C1 segment of cervical spinal cord (tissue), 14 donors: ENCODE results near the gene MTX1.
A peak's percentile ranks its signal among the peaks of the same experiment; 100 is the strongest.
"Not testable (repeated sequence)": the region's sequence is repeated elsewhere in the genome, so short reads cannot be mapped to it uniquely, and the experiment has no call there.

Experiments used
- DNase-seq, 14 donors: peaks; one replicate each; lab custom pipeline; 2025; lab: John Stamatoyannopoulos, UW

Gene MTX1, protein sequence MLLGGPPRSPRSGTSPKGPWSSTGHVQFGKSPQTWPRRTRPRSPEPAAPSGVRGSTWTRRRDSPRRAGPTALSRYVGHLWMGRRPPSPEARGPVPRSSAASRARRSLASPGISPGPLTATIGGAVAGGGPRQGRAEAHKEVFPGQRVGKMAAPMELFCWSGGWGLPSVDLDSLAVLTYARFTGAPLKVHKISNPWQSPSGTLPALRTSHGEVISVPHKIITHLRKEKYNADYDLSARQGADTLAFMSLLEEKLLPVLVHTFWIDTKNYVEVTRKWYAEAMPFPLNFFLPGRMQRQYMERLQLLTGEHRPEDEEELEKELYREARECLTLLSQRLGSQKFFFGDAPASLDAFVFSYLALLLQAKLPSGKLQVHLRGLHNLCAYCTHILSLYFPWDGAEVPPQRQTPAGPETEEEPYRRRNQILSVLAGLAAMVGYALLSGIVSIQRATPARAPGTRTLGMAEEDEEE

DNA sequence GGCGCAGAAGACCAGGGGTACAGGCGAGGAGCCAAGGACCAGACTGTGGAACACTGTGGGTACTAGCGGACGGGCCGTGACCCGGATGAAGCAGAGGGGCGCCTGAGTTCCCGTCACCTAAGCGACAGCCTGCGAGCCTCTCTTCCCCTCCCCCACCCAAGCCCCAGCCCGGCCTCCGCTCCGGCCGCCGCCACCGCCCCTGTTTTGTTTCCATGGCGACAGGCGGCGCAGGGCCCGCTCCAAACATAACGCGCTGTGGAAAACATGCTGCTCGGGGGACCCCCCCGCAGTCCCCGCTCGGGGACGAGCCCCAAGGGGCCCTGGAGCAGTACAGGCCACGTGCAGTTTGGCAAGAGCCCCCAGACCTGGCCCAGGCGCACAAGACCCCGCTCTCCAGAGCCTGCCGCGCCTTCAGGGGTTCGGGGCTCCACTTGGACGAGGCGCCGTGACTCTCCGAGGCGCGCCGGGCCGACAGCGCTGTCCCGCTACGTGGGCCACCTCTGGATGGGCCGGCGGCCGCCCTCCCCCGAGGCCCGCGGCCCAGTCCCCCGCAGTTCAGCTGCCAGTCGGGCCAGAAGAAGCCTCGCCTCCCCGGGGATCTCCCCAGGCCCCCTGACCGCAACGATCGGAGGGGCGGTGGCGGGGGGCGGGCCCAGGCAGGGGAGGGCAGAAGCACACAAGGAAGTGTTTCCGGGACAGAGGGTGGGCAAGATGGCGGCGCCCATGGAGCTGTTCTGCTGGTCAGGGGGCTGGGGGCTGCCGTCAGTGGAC is at the start of gene MTX1:
Gene MTX1 (plus strand): TSS at position 155 of the 771 bp plus-strand sequence. CDS start 110 bp downstream, at position 265.
- peak in 13 of 14 donors; percentile 35 to 90 (median 79) for DNase-seq

DNA sequence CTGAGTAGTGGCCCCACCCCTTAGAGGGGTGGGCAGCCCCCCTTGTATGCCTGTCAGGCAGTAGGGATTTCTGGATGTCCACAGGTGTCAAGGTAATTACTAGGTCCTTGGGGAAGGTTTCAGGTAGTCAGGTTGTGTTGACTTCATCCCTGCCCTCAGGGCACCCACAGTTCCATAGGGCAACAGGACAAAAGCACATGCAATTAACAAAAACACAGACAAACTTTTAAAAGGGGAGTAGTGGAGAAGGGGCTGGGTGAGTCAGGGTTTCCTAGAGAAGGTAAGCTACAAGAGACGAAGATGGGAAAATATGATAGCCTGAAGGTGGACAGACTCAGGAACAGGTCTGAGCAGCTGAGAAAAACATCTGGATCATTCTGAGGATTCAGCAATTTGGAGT is 49.5 kb upstream of the MTX1 start:
- no peak for DNase-seq

DNA sequence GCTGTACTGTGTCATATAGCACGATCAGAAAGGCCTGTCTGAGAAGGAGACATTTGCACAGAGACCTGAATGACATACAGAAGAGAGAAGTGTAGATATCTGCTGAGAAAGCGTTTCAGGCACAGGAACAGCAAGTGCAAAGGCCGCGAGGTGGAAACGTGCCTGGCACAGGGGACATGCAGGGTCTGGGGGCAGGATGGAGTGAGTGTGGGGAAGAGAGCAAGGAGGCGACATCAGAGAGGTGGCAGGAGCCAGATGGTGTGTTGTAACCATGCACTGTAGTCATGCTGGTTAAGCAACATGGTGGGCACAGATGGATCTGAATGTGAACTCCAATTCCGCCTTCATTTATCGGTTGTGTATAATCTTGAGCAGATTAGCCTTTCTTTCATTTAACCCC is 48.4 kb upstream of the MTX1 start:
- DNase-seq: no peak

DNA sequence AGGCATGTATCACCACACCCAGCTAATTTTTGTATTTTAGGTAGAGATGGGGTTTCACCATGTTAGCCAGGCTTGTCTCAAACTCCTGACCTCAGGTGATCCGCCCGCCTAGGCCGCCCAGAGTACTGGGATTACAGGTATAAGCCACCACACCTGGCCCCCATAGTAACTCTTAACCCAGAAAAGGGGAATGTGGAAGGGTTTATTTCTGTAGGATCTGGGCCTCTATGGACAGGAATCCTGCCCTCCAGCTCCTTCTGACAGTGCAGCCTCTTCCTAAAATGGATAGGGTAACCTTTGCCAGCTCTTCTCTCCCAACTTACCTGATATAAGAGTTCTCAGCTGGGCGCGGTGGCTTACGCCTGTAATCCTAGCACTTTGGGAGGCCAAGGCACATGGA is 45.9 kb upstream of the MTX1 start:
- DNase-seq: not testable (repeated sequence)

DNA sequence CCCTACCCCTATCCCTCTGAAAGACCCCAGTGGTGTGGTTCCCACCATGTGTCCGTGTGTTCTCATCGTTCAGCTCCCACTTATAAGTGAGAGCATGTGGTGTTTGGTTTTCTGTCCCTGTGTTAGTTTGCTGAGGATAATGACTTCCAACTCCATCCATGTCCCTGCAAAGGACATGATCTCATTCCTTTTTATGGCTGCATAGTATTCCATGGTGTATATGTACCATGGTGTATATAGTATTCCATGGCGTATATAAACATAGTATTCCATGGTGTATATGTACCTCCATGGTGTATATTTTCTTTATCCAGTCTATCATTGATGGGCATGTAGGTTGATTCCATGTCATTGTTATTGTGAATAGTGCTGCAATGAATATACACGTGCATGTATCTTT is 44.7 kb upstream of the MTX1 start:
- not testable (repeated sequence) for DNase-seq

DNA sequence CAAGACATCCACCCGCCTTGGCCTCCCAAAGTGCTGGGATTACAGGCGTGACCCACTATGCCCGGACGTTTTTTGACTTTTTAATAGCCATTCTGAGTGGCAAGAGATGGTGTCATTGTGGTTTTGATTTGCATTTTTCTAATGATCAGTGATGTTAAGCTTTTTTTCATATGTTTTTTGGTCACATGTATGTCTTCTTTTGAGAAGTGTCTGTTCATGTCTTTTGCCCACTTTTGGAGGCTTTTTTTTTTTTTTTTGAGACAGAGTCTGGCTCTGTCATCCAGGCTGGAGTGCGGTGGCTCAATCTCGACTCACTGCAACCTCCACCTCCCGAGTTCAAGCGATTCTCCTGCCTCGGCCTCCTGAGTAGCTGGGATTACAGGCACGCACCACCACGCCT is 43.9 kb upstream of the MTX1 start:
- not testable (repeated sequence) for DNase-seq

DNA sequence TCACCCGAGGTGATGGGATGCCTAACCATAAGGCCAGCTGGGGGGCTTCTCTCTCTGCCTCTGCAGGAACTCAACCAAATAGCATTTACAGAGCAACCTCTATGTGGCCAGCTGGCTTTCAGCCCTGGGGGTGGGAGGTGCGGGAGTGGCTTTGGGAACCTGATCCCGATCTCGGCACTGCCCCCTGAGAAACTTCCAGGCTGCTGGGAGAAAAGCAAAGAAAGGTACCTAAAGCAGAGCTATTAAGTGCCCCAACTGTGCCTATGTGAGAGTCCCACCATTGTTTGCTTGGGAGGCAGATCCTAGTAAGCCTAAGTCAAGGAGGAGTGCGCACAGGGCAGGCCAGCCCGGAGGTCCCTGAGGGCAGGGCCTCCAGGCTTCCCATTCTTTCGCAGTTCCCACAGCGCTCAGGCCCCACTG is 42.4 kb upstream of the MTX1 start:
- no peak for DNase-seq

DNA sequence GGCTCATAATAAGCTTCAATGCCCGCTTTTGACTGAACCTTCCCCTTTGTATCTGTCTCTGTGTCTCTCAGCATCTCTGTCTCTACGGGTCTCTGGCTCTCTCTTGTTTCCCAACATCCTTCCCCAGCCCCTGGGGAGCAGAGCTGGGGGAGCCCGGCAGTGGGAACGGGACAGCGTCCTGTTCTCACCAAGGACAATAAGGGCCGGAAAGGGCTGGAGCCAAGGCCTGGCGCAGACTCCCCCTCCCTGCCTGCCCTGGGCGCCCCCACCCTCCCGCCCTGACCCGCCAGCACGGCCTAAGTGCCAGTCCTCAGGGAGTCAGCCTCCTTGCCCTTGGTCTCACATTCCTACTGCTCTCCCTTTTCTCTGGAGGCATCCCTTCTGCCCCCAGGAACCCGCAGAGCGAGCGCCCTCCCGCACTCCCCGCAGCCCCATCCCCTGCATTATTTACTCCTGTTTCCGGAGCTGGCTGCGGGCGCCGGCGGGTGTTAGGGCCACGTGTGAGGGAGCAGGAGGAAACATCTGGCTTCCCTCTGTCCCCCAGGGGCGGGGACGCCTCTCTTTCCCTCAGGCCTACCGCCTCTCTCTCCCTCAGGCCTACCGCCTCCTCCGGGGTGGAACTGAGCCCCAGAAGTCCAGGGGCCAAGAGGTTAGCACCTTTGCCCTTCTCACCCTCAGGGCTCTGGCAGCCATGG is 41.9 kb upstream of the MTX1 start:
- peak in 6 of 14 donors; percentile 21 to 57 (median 42) for DNase-seq

DNA sequence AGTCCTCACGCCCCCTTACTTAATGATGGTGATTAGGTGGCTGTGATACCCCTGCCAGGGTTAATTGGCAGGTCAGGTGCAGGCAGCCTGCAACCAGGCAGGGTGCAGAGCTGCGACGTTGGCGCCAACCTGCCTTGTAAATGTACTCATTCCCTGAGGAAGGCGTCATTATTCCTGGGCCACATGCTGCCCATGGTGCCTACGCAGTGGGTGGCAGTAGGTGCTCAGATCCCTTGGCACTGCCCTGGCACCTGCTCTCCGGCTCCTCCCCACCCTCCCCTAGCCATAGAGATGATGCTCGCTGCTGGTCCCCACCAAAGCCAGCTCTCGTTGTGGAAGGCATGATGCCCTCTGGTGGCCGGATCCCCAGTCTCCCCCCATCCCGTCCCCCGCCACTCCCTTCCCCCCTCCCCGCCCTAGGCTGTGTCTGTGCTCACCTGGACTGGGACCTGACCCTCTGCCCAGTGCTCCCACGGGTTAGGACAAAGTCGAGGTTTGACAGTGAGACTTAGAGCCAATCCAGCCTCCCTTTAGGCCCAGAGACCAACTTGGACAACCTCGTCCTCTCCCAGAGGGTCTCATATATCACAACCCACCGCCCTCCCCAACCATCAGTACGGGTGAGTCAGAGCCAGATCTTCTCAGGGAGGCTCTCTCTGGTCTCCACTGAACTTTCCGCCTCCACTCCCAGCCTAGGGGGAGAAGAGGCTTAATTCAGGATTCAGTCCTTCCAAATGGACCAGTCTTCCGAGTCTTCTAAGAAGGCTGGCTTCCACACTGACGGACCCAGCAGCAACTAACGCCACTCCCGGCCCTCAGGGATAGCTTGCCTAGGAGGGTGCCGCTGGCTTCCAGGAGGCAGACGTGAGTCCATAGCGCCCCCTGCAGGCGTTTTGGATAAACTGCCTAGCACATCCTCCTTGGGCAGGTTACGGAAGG is 41.1 kb upstream of the MTX1 start:
- peak in 12 of 14 donors; percentile 45 to 86 (median 79) for DNase-seq

DNA sequence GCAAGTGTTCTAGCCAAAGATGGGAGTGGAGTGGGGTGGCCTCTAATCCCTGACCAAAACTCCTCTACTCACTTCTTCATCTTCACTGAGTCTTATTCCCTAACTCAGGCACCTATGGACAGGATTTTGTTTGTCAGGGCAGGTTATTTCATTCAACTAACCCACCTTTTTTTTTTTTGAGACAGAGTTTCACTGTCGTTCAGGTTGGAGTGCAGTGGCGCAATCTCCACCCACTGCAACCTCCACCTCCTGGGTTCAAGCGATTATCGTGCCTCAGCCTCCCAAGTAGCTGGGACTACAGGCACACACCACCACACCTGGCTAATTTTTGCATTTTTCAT is 40.4 kb upstream of the MTX1 start:
- DNase-seq: not testable (repeated sequence)

DNA sequence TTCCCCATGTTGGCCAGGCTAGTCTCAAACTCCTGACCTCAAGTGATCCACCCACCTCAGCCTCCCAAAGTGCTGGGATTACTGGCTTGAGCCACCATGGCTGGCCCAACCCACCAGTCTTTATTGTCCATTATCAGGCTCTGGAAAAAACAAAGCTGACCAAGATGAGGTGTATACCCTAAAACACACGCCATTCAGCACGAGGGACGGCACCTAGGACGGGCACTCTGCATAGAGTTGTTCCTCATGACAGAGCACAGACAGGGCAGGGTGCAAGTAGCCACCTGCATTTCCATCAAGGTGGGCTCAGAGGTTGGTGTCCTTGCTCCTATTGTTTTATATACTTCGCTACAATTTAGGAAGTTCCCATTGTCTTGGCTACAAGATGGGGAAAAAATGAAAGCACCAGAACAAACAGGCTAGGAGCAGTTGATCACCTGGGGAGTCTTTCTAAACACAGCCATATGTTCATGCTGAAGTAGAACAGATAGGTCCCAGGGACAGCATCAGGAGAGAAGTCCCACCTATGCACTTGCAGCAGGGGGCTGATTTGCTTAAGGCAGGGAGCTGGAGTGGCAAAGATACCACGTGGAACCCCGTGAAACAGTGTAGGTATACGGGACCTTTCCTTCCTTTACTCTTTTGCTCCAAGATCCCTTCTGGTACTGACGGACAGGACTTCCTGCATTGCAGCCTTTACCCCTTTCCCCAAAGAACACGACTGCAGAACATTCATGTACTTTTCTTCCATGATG is 39.9 kb upstream of the MTX1 start:
- DNase-seq: no peak

DNA sequence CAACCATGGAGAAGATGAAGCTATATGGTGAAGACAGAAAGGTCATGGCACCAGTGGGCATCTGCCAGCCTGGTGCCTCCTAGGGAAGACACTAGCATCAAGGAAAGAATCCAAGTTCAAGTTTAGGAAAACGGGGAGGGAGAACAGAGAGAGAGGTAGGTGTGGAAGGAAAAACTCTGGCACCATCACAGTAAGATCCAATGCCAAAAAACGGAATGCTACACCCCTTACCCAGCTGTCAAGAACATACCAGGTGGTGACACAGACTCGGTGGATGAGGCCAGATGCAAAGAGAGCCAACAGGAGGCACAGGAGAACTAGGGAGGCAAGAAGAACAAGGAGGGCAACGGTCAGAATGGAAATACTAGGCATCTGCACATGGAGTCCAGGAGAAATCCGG is 39.0 kb upstream of the MTX1 start:
- DNase-seq: no peak

DNA sequence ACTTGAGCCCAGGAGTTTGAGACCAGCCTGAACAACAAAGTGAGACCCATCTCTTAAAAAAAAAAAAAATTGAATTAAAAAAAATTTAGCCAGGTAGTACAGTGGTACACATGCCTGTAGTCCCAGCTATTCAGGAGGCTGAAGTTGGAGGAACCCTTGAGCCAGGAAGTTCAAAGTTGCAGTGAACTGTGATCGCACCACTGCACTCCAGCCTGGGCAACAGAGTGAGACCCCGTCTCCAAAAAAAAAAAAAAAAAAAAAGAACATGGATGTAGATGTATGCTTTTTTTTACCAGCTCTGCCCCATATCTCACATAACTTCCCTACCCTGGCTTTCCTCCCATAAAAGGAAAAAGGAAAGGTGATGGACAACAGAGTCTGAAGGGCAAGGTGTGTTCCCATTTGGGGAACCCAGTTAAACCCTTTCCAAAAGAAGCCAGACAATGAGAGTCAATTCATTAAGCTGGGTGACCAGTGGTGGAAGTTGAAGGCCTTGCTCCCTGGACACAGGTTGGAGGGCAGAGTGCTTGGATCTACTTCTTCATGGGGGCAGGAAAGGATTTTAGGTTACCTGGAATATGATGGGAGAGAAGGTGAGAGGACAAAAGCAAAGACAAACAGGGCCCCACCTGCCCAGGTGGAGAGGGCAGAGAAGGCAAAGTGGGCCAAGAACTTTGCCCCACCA is 38.3 kb upstream of the MTX1 start:
- DNase-seq: no peak

DNA sequence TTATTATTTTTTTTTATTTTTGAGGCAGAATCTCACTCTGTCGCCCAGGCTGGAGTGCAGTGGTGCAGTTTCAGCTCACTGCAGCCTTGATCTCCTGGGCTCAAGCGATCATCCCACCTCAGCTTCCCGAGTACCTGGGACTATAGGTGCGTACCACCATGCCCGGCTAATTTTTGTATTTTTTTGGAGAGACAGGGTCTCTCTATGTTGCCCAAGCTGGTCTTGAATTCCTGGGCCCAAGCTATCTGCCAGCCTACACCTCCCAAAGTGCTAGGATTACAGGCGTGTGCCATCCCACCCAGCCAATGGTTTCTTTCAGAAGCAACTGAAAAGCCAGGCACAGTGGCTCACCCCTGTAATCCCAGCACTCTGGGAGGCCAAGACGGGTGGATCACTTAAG is 37.7 kb upstream of the MTX1 start:
- DNase-seq: no peak

DNA sequence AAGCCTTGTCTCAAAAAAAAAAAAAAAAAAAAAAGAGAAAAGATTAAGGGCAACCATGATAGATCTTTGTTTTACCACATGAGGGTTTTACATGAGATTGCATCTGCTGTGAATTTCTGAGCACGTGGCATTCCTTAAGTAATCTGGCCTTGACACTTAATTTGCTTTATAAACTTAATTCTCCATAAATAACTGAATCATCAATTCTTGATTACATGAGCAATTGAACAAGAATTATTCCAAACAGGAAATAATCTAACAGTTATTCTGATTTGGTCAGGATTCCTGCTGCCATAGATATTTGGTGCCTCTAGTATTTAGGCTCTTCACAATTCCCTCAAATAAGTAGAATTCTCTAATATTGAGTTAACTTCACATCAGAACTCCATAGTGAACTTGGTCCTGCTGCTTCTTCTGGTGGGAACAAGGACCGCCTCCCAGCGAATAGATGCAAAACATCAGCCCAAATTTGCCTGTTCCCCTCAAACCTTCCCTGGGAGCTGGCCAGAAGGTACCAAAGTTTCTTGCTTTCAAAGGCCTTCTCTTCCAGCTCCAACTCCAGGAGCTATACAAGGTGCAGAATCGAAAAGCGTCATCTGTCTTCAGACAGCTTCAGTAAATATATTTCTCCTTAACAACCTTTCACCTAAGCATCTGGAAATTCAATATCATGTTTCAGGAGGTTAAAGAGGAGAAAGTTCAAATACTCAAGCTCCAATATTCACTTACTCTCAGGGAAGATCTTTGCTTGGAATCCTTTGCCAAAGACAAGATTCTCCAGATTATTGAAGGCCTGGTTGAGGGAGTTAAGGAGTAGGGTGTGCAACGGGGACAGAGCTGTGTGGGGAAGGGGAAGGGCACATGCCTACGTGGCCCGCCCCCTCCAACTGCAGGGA is 36.4 kb upstream of the MTX1 start:
- no peak for DNase-seq

DNA sequence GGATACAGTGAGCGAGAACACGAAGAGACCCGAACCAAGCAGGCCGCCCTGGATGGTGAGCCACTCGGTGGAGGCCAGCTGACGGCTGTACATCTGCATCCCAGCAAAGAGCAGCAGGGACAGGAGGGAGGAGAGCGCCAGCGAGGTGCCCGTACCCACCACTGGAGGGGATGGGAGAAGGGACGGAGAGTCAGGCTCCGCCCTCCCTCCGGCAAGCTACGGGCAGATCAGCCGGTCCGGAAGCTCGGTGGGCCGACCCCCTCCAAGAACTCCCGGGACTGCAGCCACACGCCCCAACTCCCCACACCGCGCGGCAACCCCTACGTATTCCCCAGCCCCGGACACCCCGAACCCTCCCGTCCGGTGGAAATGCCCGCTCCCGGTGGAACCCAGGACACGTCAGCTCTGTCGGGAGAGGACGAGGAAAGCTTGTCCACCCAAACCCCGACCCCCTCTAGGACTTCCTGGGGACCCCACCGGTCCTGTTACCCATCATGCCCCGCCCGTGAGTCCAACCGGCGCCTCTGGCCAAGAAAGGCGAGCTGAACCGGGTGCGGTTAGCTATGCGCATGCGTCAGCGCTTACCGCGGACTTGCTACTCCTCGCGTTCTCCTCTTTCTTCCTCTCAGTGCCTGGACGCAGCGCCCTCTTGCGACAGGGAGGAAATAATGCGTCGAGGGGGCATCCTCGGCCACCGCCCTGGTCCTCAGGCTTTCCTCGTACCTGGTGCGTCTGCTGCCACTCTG is 35.6 kb upstream of the MTX1 start, which contains the start of gene KRTCAP2:
Gene KRTCAP2 (minus strand): TSS at position 573 of the 746 bp plus-strand sequence. CDS start 80 bp downstream, at position 493.
- DNase-seq: peak in 13 of 14 donors; percentile 58 to 93 (median 88)

DNA sequence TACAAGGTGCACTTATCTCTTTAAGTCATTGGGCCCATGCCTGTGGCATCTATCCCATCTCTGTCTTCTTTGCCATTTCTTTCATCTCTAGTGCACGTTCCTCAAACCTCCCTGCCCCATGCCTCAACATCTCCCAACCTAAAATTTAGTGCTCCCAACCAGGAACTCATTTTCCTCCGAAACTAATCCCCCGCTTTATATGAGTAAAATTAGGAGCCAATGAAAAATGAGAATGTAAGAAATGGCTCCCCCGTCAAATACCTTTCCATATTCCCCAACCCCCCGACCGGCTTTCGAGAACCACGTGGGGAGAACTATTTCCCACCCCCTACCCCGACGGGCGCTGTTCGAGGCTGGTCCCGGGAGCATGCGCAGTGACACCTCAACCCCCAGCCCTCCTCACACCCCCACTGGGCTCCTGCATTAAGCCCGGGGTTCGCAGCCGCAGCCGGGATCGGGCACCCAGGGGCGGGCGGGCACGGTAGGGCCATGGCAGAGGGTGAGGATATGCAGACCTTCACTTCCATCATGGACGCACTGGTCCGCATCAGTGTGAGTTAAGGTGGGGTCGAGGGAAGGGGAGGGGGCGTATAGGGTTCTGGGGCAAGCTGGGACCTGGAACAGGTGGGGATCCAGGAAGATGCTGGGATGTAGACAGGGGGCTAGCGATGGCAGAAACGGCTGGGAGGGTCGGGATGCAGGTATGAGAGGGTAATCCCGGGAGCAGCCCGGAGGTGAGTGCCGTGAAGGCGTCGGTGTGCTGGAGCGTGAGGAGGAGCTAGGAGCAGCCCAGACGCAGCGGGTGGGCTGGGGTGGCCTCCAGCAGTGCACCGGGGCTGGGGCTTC is 34.8 kb upstream of the MTX1 start, which contains the start of gene TRIM46:
Gene TRIM46 (plus strand): TSS at position 372 of the 846 bp plus-strand sequence. CDS start 118 bp downstream, at position 490.
- DNase-seq: peak in 8 of 14 donors; percentile 45 to 81 (median 54)
